HUDEP-2 (cell line): ENCODE measurements around the gene HLA-DRB5.
"Not testable (repeated sequence)": the region's sequence is repeated elsewhere in the genome, so short reads cannot be mapped to it uniquely, and the experiment has no call there.

Source experiments
- DNase-seq, 76 experiments: peaks; one replicate each; lab custom pipeline; 2025; ENCODE audit not compliant: unreplicated experiment in 76 of 76; lab: John Stamatoyannopoulos, UW

HLA-DRB5 gene

DNA sequence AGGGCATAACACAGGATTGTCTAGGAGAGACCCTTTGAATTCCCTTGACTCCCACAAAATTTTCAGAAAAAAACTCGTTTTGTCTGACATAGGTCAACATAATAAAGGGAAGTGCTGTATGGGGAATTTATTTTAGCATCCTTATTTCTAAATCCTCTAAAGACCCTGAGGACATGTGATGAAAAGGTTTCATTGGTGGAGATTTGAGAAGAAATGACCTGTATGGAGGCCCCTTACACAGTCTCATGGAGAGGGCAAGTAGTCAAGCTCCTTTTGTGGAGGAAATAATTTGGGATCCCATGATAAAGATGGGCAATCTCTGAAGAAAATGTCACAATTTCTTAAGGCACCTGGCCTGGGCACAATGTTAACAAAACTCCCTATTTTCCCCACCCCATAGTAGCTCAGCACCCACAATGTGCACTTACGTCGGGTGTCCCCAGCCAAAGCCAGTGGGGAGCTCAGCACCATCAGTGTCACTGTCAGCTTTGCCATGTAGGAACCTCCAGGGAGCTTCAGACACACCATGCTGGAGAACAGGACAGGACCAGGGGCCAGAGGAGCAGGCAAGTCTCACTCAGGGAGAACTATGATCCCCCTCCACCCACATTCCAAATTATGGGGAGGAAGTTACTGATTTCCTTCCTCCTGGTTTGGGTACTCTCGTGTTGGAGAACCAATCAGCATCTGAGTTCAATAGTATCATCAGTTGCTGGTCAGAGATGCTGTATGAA is at the start of gene HLA-DRB5:
TSS of gene HLA-DRB5 (minus strand) at position 591 of the 734 bp plus-strand sequence. CDS start at position 528, 63 bp downstream.
- DNase-seq: no peak

DNA sequence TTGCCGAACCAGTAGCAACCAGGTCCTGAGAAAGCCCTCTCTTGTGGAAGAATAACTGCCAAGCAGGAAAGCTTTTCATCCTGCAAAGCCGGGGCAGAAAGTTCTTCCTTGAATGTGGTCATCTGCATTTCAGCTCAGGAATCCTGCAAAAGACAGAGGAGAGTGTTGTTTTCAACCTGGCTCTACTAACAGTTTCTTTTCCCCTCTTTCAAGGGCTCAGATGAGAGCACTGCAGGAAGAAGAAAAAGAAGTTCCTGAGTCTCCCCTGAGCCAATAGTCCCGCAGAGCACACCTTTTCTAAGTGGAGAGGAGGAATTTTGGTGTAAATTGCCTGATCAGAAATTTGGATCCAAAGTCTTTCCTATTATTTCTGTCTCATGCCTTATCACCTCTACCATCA is 48.9 kb upstream of the HLA-DRB5 start:
- no peak for DNase-seq

GRCh38 chr6:32577493-32577892 is 47.4 kb upstream of the HLA-DRB5 start:
- not testable (repeated sequence) for DNase-seq

GRCh38 chr6:32576250-32576649 is 46.2 kb upstream of the HLA-DRB5 start:
- no peak for DNase-seq

DNA sequence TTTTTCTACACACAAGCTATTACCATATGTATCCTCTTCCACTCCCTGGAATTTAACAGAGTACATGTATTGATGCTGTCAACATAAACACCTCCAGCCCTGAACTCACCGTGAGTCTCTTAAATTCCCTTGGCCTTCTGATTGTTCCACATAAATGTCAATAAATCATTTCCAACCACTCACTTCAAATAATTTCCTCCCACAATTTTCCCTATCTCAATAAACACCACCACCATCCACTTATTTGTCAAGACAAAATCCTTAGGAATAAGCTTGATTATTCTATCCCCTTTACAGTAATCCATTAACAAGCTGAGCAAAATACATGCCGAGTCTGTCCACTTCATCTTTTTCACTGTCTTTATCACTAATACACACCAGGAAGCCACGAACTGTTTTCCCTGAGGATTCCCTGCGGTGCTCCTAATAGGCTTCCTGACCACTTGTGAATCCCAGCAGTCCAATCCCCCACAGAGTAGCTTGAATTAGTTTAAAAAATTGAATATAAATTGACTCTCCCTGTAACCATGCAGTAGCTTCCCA is 40.3 kb upstream of the HLA-DRB5 start:
- DNase-seq: no peak

DNA sequence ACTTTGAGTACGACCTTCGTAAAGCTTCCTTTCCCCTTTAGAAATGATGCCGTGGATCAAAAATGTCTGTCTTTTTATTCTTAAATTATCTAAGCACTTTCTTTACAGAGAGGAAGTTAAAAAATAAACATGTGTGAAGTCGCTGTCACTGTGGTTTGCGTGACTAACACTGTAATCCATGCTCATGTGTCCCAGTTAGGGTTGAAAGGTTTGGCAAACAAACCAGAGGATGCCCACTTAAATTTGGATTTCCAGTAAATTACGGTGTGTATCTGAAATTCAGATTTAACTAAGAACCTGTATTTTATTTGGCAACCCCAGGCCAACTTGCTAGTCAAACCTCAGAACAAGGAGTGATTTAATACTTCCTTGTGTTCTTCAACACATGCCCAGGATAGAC is 38.5 kb upstream of the HLA-DRB5 start:
- DNase-seq: no peak

DNA sequence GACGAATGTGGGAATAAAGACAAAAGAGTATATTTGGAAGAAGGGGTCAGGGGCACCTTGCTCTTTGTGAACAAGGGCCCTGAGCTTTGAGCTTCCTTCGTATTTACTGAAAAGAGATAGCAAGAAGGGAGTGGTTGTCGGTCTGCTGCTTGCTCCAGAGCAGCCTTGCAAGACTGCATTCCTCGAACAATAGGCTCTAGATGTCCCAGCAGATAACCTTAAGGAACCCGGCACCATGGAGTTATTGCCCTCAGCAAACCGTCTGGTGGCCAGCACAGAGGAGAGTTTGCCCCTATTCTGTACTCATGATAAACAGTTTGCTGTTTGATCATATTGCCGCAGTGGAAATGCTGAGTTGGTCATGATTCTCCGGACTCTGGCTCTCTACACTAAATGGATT is 36.9 kb upstream of the HLA-DRB5 start:
- DNase-seq: no peak

- DNase-seq: no peak
Observed at GRCh38 chr6:32565511-32565910, 35.4 kb upstream of the HLA-DRB5 start.

GRCh38 chr6:32562940-32563339 is 32.9 kb upstream of the HLA-DRB5 start:
- no peak for DNase-seq

GRCh38 chr6:32559747-32560146 is 29.7 kb upstream of the HLA-DRB5 start:
- no peak for DNase-seq

DNA sequence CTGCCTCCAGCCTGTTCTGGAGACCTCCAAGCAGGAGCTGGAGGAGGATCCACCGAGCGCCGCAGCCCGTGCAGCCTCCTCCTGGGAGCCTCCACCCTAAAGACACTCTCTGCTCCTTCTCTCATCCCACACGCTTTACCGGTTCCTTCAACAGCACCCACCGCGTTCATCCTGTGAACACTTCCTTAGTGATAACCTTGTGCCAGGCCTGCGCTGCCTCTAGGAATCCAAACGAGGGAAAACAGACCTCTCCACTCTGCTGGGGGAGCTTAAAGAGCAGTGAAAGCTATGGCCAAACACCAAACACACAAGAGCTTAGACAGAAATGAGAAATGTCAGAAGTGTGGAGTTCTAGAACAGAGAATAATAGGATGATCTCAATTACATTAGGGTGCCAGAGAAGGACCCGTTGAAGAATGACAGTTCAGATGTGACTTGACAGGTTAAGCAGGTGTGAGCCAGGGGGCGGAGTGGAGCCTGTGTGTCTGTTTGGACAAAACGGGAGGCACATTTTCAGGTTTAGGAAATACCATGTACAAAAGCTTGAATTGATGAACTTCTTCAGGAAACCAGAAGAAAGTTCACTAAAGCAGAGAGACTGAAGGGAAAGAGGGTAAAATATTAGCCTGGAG is 28.5 kb upstream of the HLA-DRB5 start:
- DNase-seq: no peak

GRCh38 chr6:32554116-32554965 is 24.3 kb upstream of the HLA-DRB5 start:
- no peak for DNase-seq

DNA sequence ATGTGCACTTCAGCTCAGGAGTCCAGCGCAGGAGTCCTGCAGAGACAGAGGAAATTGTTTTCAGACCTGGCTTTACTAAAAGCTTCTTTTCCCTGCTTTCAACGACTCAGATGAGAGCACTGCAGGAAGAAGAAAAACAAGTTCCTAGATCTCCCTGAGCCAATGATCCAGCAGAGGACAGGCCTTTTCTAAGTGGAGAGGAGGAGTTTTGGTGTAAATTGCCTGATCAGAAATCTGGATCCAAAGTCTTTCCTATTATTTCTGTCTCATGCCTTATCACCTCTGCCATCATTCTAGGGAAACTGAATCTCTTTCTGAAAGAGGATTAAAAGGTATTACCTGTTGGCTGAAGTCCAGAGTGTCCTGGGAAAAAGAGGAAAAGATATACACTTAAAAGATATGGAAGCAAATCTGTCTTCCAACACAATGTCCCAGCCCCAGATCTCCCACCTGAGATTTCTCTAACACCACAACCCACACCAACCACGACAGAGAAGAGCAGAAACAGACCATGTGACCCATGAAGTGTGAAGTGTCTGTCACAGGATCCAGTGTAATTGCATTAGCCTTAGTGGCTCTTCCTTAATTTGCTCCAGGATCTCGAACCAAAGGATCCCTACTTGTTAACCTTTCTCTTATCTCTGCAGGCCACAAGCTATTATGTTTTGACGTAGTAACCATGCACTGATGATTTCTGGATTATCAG is 23.1 kb upstream of the HLA-DRB5 start:
- no peak for DNase-seq

- DNase-seq: no peak
Observed at GRCh38 chr6:32551410-32551809, 21.3 kb upstream of the HLA-DRB5 start.

DNA sequence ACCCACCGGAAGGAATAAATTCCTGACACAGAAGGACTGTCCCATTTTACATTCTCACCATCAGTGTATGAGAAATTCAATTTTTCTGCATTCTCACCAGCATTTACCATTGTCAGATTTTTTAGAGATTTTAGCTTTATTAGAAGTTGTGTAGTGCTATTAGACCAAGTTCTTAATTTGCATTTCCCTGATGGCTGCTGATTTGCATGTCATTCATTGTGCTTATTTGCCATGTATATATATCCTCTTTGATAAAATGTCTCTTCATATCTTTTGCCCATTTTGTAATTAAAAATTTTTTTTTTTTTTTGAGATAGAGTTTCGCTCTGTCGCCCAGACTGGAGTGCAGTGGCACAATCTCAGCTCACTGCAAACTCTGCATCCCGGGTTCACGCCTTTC is 9.8 kb upstream of the HLA-DRB5 start:
- DNase-seq: no peak

GRCh38 chr6:32530431-32530793 is 325 bp upstream of the HLA-DRB5 start:
- not testable (repeated sequence) for DNase-seq

- DNase-seq: no peak
Observed at GRCh38 chr6:32522302-32523047, 7.6 kb downstream of the HLA-DRB5 start.

DNA sequence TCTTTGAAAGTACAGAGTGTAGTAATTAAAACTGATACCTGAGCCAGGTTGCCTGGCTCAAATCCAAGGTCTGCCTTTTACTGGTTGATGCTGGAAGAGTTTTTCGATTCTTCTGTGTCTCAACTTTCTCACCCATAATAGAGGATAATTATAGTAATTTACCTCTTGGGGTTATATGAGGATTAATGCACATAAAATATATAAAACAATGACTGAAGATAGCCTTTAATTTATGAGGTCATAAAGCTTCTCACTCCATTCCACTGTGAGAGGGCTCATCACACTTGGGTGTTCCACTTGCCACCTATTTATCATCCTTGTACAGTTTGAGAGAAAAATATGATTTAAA is 10.2 kb downstream of the HLA-DRB5 start:
- DNase-seq: no peak

GRCh38 chr6:32519118-32519909 is 10.8 kb downstream of the HLA-DRB5 start:
- DNase-seq: no peak
